ENCODE data around the gene KCNT1.

DNA sequence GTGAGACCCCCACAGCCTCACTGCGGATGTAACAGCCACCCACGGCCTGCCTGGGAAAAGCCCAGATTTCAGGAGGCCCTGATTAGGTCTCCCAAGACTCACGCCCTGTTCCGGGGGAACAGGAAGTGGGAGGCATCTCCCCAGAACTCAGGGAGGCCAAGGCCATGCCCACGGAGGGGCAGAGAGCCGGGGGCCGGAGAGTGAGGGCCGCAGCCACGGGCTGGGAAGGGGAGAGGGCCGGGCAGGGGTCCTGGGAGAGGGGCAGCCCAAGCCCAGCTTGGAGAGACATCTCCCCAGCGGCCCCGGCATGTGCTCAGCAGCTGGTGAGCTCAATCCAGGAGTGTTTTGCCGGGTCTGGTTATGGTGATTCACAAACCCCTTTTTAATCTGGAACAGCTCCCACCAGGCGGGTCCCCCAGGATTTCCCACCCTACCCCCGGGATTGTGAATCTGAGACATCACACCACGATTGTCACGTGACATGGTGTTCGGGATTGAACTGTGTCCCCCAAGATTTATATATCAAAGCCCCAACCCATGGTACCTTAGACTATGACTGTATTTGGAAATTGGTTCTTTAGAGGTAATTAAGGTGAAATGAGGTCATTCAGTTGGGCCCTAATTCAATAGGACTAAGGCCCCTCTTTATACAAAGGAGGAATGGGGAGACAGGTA lies 26.6 kb downstream of the KCNT1 start:
- TF ChIP-seq POLR2A (IDR thresholded peaks at IDR 0.05; ENCODE audit: low read length), result no peak
- no peak for TF ChIP-seq CEBPB (IDR thresholded peaks at IDR 0.05)
- no peak for TF ChIP-seq CTCF (IDR thresholded peaks at IDR 0.05)
- TF ChIP-seq, protein P1, sequence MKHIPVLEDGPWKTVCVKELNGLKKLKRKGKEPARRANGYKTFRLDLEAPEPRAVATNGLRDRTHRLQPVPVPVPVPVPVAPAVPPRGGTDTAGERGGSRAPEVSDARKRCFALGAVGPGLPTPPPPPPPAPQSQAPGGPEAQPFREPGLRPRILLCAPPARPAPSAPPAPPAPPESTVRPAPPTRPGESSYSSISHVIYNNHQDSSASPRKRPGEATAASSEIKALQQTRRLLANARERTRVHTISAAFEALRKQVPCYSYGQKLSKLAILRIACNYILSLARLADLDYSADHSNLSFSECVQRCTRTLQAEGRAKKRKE (CRISPR knock-in tag; IDR thresholded peaks at IDR 0.05; ENCODE audit: low read depth), result no peak
- no peak for TF ChIP-seq CHD2 (IDR thresholded peaks at IDR 0.05; ENCODE audit: low read length, partially characterized antibody)
- TF ChIP-seq KDM1A (IDR thresholded peaks at IDR 0.05; ENCODE audit: low read depth), result no peak
- no peak for TF ChIP-seq TP53 (CRISPR knock-in tag; IDR thresholded peaks at IDR 0.05)
